HuH-7.5 (cell line): ENCODE data around the gene RPIA.

Experiments used
- DNase-seq: peaks from one replicate; pipeline ENCODE4 v3.0.0; 2011; ENCODE audit warnings: low spot score

RPIA gene

DNA sequence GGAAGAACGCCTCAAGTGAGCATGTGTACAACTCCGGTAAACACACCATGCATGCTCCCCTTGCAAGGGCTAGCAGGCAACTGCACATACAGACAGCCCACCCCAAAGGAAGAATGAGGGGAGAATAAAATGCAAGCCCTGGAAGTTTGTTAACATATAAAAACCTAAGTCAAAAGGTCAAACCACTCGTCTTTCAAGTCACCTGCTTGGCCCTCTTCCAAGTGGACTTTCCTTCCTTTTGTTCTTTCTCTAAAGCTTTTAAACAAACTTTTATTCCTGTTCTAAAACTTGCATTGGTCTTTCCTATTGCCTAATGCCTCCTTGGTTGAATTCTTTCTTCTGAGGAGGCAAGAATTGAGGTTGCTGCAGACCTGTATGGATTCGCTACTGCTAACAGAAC is 5.2 kb upstream of the RPIA start:
- DNase-seq = no peak

DNA sequence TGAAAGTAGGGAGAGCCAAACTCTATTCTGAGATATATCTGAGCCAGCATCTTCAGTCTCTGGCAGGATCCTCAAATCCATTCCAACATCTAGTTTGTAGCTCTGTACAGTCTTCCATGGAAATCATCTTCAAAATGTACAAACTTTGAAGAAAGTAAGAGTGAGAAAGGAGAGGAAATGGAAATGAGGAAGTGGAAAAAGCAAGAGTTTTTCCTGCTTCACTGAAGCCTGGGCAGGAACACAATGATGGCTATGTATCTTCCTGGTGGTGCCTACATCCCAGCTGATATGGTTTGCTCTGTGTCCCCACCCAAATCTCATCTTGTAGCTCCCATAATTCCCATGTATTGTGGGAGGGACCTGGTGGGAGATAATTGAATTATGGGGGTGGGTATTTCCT is 4.1 kb upstream of the RPIA start:
- DNase-seq = no peak

DNA sequence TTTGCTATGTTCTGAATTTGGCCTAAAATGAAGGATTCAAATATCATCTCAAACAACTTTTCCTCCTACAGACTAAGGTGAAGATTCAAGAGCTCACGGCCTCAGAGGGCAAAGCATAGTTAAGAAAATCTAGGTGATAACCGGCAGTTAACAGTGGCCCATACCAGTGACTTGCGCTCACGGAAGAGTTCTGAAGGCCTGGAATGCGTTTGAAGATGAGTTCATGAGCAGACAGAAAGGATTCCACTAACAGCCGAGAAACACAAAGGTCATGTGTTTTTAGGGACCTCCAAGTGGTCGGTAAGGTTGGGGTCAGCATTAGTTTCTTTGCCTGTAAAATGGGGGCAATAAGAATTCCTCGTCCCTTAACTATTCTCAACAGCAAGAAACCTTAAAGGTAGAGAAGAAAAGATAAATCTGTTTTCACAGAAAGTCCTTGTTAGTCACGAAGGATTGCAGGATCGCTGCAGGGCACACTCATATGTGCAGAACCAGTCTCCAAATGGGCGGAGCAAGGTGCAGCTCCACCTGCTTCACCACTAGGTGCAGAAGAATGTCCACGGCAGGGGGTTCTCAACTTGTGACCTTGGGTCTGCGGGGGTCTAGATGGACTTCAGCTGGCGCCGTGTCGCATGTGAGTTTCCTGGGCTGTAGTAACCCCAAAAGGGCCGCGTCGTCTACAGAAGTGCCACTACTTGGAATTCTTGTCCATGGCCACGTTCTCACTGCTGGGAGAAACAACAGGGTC is 708 bp upstream of the RPIA start:
- DNase-seq = peak; percentile 22

DNA sequence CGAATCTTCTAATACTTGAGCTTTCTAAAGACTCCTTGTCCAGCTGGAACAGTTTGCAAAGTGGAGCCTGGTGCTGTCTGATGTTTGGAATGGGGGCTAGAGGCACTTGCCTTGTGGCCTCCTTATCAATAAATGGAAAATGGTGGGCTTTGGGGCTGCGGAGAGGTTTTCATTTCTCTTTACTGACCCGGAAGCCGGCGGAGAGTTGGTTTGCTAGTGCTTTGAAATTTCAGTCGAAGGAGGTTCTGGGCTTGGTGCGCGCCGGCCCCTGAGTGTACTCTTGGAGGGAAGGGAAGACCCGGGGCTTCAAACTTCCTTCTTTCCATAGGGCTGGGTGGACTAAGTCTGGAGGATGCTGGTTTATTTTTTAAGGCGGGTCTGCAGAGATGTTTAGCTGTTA is 714 bp downstream of the RPIA start:
- peak; percentile 20 for DNase-seq

GRCh38 chr2:88693911-88694414 is 2.5 kb downstream of the RPIA start:
- DNase-seq = no peak

- no peak for DNase-seq
Measured at GRCh38 chr2:88696611-88697010, 5.1 kb downstream of the RPIA start.

GRCh38 chr2:88697370-88698026 is 6.0 kb downstream of the RPIA start:
- no peak for DNase-seq

GRCh38 chr2:88698027-88698413 is 6.5 kb downstream of the RPIA start:
- DNase-seq = no peak

DNA sequence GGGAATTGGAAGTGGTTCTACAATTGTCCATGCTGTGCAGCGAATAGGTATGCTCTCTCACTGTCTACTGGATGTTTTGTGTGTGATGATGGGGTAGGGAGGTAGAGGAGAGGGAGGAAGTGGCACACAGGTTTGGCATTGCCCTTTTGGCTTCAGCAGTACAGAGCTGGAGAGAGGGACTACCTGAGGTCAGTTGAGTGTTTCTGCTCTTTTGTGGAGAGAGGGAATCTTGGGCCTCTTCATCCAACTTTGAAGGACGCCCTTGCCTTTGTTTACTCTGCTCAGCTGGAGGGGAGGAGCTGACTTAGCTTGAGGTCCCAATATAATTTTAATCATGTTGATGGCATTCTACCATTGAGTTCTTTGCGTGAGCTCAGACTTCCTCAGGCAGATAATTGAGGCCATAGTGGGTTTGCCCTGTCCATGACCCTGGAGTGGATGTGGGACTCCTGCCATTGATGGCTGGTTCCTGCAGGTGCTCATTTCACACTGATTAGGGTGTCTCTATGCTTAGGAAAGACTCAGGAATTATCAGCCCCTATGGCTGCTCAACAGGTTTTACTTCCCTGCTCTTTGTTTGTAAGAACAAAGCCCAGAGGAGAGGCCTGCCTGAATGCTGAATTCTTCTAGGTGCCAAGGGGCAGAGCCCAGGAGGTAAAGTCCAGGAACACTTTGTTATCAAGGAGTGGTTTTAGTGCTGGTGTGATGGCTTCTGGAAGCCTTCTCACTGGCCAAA is 7.2 kb downstream of the RPIA start:
- DNase-seq = no peak

DNA sequence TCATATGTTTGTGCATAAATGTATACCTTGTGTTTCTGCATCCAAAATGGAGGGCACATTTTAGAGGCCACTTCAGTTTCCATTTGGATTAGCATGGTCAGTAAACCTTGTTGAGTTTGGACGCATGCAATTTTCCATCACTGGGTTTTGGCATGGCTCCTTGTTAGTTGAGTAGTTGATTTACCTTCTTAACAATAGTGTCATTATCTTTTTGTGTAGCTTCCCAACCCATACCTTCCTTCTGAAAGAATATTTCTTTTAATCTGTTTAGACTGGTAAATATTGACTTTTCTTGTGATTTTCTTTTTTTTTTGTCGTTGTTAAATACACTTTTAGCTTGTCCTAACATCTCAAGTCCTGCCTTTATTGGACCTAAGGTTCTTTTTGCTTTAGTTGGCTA is 15.5 kb downstream of the RPIA start:
- no peak for DNase-seq

DNA sequence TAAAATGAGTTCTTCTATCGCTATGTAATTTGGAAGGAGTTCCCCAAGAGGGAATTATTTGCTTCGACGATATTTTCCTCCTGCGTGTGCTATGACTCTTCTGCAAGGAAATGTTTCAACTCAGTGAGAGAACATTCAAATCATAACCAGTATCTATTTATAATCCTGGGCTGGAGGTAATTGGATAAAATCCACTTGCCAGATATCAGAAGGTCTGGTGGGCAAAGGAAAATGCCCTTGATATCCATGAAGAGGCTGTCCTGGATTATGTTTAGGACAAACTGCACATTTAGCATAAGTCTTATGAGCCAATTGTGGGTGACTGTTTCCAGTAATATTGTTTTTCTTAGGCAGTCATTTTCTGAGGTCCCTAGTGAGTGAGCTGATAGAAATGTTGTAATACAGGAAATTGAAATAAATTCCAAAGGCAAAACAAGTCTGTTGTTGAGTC is 17.7 kb downstream of the RPIA start:
- no peak for DNase-seq

GRCh38 chr2:88711289-88711688 is 19.8 kb downstream of the RPIA start:
- no peak for DNase-seq

- no peak for DNase-seq
Measured at GRCh38 chr2:88711897-88712296, 20.4 kb downstream of the RPIA start.

GRCh38 chr2:88713408-88713807 is 21.9 kb downstream of the RPIA start:
- no peak for DNase-seq

DNA sequence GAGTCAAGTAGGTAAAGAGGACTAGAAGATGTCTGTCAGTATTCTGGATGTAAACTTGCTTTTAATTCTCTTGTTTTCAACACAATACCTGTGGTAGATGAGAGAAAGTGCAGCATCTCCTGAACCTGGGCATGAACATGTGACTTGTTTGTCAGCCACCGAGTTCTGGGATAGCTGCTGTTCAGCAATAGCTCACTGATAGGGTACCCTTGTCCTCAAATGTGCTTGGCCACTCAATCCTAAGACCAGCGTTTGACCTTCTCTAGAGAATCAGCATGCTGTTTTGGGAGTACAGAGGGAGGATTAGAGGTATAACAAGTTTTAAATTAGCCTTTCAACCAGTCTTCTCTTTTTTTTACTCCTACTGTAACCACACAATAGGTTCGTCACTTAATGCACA is 23.2 kb downstream of the RPIA start:
- no peak for DNase-seq

DNA sequence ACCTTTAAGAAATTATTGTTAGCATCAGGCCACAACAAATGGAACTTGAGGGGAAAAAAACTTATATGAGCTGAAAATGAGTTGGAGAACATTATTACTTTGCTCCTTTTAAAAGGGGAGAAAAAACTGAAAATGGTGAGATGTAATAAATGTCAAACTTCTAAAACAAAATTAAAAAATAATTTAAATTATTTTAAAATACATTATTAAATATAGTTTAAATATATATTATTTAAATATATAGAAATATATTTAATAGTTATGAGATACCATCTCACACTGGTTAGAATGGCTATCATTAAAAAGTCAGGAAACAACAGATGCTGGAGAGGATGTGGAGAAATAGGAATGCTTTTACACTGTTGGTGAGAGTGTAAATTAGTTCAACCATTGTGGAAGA is 28.9 kb downstream of the RPIA start:
- no peak for DNase-seq

- DNase-seq = no peak
Measured at GRCh38 chr2:88721268-88721667, 29.8 kb downstream of the RPIA start.

GRCh38 chr2:88724643-88725332 is 33.3 kb downstream of the RPIA start:
- no peak for DNase-seq

DNA sequence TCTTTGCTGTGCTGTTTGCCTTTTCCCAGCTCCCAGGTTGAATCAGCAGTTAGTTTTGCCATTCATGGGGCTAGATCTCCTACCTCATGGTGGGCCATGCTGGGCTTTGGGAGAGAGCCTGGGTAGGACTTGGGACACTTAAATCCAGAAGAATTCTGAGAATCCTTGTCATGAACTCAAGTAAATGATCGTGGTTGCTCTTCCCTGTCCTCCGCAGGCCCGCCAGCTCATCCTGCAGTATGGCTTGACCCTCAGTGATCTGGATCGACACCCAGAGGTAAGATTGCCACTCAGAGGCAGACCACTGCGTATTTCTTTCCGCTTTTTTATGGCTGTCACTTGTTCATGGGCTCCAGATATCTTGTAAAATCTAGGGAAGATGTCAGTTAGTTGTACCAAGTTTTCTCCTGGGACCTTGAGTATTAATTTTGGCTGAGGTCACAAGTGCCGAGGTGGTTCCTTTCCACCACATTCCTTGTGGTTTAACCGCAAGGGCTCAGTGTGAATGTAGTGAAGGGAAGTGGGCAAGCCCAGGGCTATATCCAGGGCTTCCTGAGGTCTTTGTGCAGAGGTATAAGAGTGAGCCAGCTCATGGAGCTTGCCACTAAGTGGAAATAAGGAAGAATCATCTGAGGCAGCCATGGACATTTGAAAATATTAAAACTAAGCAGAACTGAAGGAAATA is 37.7 kb downstream of the RPIA start:
- DNase-seq = no peak

GRCh38 chr2:88733155-88733902 is 41.9 kb downstream of the RPIA start:
- DNase-seq = no peak

GRCh38 chr2:88735133-88735532 is 43.7 kb downstream of the RPIA start:
- DNase-seq = no peak
